Endothelial cell (in vitro differentiated cells): ENCODE measurements around the gene ZHX3. TPM values are rescaled to one million over a fixed set of nuclear protein-coding genes. Genes with fewer than 3 reads are reported as not detected.
"Not testable (repeated sequence)": the region's sequence is repeated elsewhere in the genome, so short reads cannot be mapped to it uniquely, and the experiment has no call there.

Experiments used
- DNase-seq: peaks from one replicate; pipeline ENCODE4 v3.0.0; 2021; ENCODE audit warnings: low spot score
- H3K27ac Mint-ChIP-seq: one replicate; pipeline ENCODE4 v1.8.0; 2021; ENCODE audit warnings: mixed read lengths, inconsistent platforms; ENCODE audit not compliant: unreplicated experiment
- H3K27me3 Mint-ChIP-seq: one replicate; pipeline ENCODE4 v1.8.0; 2021; ENCODE audit warnings: mild to moderate bottlenecking, moderate library complexity, mixed read lengths, inconsistent platforms; ENCODE audit not compliant: unreplicated experiment
- H3K36me3 Mint-ChIP-seq: one replicate; pipeline ENCODE4 v1.8.0; 2021; ENCODE audit warnings: mild to moderate bottlenecking, low read depth, mixed read lengths, inconsistent platforms; ENCODE audit not compliant: unreplicated experiment
- H3K4me1 Mint-ChIP-seq: one replicate; pipeline ENCODE4 v1.8.0; 2021; ENCODE audit warnings: mild to moderate bottlenecking, mixed read lengths, inconsistent platforms; ENCODE audit not compliant: unreplicated experiment
- H3K4me3 Mint-ChIP-seq: one replicate; pipeline ENCODE4 v1.8.0; 2021; ENCODE audit warnings: mild to moderate bottlenecking, mixed read lengths, inconsistent platforms; ENCODE audit not compliant: unreplicated experiment
- H3K9me3 Mint-ChIP-seq: one replicate; pipeline ENCODE4 v1.8.0; 2021; ENCODE audit warnings: mixed read lengths, inconsistent platforms; ENCODE audit not compliant: unreplicated experiment
- total RNA-seq: library from RNA; stranded (reverse); fragmentation: NEBNext Ultra II Directional; extraction: Animal tissue kit (Norgen Biotek cat#: 25700); gene quantifications from one replicate; pipeline ENCODE4 v1.2.1, GENCODE V29; 2021; ENCODE audit not compliant: unreplicated experiment
- TF ChIP-seq, protein P1 (sequence below): fragments of 200-600 bp; sonication (generic); IDR thresholded peaks from one replicate; pipeline ENCODE4 v1.5.0; 2021; ENCODE audit warnings: antibody characterized with exemption; ENCODE audit not compliant: unreplicated experiment

ZHX3 gene
- total RNA-seq, 1 donor from 2014 or later = 20.9 TPM

DNA sequence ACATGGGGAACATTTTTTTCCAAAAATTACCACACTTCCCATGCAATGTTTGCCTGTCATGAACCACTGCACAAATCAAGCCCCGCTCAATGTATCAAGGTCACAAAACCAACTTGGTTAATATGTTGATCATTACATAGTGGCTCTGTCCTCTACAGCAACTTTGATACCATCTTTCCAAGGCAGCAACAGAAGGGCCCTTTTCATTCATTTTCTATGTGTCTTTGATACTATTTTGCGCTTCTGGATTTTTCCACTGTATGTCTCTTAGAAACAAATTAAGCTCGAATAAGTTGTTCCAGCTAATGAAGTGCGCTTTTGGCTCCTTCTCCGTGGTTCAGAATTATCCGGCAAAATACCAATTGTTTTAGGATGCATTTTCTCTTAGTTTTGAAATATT lies 1.5 kb downstream of the ZHX3 start:
- H3K27ac Mint-ChIP-seq = no peak overlapping the region
- no peaks in the 10 kb centered on the region for H3K9me3 Mint-ChIP-seq
- H3K4me1 Mint-ChIP-seq = peaks cover 27% of the 10 kb centered on the region
- TF ChIP-seq, protein P1, sequence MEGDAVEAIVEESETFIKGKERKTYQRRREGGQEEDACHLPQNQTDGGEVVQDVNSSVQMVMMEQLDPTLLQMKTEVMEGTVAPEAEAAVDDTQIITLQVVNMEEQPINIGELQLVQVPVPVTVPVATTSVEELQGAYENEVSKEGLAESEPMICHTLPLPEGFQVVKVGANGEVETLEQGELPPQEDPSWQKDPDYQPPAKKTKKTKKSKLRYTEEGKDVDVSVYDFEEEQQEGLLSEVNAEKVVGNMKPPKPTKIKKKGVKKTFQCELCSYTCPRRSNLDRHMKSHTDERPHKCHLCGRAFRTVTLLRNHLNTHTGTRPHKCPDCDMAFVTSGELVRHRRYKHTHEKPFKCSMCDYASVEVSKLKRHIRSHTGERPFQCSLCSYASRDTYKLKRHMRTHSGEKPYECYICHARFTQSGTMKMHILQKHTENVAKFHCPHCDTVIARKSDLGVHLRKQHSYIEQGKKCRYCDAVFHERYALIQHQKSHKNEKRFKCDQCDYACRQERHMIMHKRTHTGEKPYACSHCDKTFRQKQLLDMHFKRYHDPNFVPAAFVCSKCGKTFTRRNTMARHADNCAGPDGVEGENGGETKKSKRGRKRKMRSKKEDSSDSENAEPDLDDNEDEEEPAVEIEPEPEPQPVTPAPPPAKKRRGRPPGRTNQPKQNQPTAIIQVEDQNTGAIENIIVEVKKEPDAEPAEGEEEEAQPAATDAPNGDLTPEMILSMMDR = no peak
- no peak for DNase-seq
- H3K36me3 Mint-ChIP-seq = peaks cover 5% of the 10 kb centered on the region
- H3K4me3 Mint-ChIP-seq = peak overlapping the region; percentile 91
- H3K27me3 Mint-ChIP-seq = peaks cover 8% of the 10 kb centered on the region

DNA sequence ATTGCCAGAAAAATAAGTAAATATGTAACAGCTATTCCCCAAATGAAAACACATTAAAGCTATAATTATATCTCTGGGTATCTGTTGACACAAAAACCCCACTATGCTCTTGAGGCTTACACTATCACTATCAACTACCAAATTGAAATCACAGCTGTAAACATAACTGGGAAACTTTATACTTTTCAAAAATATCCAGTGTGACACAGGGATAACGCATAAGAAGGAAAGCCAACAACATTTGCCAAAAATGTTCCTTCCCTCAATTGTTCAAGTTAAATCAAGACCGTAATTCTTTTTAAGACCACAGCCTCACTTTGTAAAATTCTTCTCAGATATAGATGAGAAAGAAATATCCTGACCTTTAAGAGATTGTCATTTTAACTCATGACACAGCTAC lies 3.1 kb downstream of the ZHX3 start:
- Mint-ChIP-seq H3K27me3 (peaks cover 8% of the 10 kb centered on the region), H3K4me3 (no peak overlapping the region), H3K4me1 (peaks cover 31% of the 10 kb centered on the region), H3K9me3 (no peaks in the 10 kb centered on the region), H3K27ac (no peak overlapping the region), H3K36me3 (peaks cover 5% of the 10 kb centered on the region)
- TF ChIP-seq, protein P1 = no peak
- DNase-seq = no peak

DNA sequence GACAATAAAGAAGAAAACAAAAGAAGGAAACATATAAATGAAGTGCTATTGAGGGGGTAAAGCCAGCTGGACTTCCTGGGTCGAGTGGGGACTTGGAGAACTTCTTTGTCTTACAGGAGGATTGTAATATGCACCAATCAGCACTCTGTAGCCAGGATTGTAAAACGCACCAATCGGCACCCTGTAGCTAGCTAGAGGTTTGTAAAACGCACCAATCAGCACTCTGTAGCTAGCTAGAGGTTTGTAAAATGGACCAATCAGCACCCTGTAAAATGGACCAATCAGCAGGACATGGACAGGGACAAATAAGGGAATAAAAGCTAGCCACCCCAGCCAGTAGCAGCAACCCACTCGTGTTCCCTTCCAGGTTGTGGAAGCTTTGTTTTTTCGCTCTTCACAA lies 5.5 kb downstream of the ZHX3 start:
- H3K27ac Mint-ChIP-seq, H3K4me3 Mint-ChIP-seq, DNase-seq, H3K36me3 Mint-ChIP-seq, H3K27me3 Mint-ChIP-seq, H3K9me3 Mint-ChIP-seq: not testable (repeated sequence)
- H3K4me1 Mint-ChIP-seq = peaks cover 29% of the 10 kb centered on the region

DNA sequence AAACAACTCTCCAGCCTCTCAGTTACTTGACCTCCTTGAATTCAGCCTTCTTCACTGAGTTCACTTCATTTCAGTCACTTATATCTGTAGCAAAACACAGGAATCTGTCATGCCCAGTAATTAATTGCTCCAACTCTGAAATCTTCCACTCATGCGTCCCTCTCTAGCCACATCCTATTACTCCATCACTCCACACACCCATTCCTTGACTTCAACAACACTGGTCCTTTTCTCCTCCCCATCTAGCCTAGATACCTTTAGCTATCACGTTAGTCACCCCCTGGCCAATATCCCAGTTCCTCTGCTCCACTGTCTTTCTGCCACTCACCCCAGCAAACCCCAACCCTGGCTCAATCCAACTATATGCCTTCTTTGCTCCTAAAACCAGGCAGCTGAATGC lies 7.7 kb downstream of the ZHX3 start:
- Mint-ChIP-seq H3K36me3 (no peaks in the 10 kb centered on the region), H3K27ac (no peak overlapping the region), H3K4me1 (peaks cover 18% of the 10 kb centered on the region), H3K9me3 (no peaks in the 10 kb centered on the region), H3K4me3 (no peak overlapping the region), H3K27me3 (peaks cover 2% of the 10 kb centered on the region)
- TF ChIP-seq, protein P1 = no peak
- DNase-seq = no peak

DNA sequence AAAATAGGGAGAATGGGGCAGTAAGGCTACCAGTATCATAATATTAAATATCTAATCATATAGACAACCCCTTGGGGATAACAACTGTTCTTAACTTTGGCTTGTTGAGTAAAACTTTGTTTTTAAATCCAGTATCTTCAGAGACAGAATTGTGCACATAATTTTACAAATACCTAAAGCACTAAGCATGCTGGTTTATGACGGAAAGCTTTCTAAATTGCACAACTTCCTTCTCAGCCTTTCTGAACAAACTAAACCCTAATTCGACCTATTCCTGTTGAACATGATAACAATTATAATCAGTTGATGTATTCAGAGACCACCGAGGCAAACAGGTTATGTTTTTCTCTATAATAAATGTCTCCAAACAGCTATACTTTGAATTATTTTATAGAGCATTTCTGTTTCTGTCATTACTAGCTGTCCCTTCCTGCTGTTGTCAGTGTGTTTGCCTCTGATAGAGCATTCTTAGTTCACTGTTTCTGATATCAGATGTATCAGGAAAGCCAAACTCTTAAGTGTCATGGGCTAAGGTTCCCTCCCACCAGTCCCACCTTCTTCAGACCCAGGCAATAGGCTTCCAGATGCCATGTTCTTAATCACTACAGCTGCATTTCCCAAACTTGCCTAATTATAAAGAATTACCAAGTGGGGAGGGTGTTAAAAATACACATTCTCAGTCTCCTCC lies 8.7 kb downstream of the ZHX3 start:
- Mint-ChIP-seq H3K4me3 (no peak overlapping the region), H3K36me3 (no peaks in the 10 kb centered on the region), H3K27me3 (peaks cover 2% of the 10 kb centered on the region), H3K27ac (no peak overlapping the region), H3K4me1 (peaks cover 16% of the 10 kb centered on the region), H3K9me3 (no peaks in the 10 kb centered on the region)
- TF ChIP-seq, protein P1 = no peak
- no peak for DNase-seq
